ENCODE measurements around the gene UCP2. TPM values are rescaled to one million over a fixed set of nuclear protein-coding genes. Genes with fewer than 3 reads are reported as not detected.

UCP2 gene
- total and polyA plus RNA-seq, 2 experiments from 2014 or later, result 60.1 to 76.9 TPM

DNA sequence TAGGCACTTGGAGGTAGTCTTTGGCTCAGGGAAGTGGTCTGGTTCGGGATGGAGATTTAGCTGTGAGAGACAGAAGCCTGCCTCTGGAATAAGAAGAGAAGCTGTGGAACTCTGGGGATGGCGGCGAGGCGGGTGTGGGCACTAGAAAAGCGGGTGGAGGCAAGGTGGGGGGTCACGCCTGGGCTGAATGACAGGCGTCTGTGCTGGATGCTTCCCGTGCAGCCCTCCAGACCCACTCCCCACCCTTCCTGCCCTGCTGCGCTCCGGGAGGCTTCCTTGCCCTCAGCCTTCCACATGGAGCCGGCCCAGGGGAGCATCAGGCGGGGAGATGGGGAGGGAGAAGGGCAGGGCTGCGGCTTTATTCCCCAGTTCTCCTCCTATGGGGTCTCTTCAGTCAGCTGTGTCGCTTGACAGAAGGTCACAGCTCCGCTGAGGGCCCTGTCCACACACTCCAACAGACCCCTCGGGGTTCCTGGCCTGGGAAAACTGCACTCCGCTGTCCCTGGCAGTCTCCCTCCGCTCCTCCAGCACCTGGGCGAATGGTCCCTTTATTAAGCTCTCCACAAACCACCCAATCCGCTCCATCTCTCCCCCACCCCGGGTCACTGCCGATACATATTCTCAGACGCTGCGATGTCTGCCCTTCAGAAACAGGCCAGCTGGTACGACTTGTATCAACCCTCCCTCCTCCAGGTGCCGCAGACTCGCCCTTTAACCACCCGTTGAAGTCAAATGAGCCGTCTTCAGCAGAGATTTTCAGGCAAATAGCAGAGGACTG lies 25.6 kb downstream of the UCP2 start (continued):
- TF ChIP-seq, protein P1, sequence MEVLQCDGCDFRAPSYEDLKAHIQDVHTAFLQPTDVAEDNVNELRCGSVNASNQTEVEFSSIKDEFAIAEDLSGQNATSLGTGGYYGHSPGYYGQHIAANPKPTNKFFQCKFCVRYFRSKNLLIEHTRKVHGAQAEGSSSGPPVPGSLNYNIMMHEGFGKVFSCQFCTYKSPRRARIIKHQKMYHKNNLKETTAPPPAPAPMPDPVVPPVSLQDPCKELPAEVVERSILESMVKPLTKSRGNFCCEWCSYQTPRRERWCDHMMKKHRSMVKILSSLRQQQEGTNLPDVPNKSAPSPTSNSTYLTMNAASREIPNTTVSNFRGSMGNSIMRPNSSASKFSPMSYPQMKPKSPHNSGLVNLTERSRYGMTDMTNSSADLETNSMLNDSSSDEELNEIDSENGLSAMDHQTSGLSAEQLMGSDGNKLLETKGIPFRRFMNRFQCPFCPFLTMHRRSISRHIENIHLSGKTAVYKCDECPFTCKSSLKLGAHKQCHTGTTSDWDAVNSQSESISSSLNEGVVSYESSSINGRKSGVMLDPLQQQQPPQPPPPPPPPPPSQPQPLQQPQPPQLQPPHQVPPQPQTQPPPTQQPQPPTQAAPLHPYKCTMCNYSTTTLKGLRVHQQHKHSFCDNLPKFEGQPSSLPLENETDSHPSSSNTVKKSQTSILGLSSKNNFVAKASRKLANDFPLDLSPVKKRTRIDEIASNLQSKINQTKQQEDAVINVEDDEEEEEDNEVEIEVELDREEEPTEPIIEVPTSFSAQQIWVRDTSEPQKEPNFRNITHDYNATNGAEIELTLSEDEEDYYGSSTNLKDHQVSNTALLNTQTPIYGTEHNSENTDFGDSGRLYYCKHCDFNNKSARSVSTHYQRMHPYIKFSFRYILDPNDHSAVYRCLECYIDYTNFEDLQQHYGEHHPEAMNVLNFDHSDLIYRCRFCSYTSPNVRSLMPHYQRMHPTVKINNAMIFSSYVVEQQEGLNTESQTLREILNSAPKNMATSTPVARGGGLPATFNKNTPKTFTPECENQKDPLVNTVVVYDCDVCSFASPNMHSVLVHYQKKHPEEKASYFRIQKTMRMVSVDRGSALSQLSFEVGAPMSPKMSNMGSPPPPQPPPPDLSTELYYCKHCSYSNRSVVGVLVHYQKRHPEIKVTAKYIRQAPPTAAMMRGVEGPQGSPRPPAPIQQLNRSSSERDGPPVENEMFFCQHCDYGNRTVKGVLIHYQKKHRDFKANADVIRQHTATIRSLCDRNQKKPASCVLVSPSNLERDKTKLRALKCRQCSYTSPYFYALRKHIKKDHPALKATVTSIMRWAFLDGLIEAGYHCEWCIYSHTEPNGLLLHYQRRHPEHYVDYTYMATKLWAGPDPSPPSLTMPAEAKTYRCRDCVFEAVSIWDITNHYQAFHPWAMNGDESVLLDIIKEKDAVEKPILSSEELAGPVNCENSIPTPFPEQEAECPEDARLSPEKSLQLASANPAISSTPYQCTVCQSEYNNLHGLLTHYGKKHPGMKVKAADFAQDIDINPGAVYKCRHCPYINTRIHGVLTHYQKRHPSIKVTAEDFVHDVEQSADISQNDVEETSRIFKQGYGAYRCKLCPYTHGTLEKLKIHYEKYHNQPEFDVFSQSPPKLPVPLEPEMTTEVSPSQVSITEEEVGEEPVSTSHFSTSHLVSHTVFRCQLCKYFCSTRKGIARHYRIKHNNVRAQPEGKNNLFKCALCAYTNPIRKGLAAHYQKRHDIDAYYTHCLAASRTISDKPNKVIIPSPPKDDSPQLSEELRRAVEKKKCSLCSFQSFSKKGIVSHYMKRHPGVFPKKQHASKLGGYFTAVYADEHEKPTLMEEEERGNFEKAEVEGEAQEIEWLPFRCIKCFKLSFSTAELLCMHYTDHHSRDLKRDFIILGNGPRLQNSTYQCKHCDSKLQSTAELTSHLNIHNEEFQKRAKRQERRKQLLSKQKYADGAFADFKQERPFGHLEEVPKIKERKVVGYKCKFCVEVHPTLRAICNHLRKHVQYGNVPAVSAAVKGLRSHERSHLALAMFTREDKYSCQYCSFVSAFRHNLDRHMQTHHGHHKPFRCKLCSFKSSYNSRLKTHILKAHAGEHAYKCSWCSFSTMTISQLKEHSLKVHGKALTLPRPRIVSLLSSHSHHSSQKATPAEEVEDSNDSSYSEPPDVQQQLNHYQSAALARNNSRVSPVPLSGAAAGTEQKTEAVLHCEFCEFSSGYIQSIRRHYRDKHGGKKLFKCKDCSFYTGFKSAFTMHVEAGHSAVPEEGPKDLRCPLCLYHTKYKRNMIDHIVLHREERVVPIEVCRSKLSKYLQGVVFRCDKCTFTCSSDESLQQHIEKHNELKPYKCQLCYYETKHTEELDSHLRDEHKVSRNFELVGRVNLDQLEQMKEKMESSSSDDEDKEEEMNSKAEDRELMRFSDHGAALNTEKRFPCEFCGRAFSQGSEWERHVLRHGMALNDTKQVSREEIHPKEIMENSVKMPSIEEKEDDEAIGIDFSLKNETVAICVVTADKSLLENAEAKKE (CRISPR knock-in tag; IDR thresholded peaks at IDR 0.05), result no peak
- TF ChIP-seq EZH2 (IDR thresholded peaks at IDR 0.05; ENCODE audit: low read depth, unreplicated experiment) (no peak), JUNB (IDR thresholded peaks at IDR 0.05; ENCODE audit: unreplicated experiment) (no peak)

- H3K36me3 Mint-ChIP-seq (ENCODE audit: low read depth), result no peaks in the 10 kb centered on the region
- no peak for ATAC-seq
- H3K79me2 ChIP-seq (replicated peaks; ENCODE audit: insufficient read depth), result no peaks in the 10 kb centered on the region
- H3K4me2 ChIP-seq, result no peak overlapping the region
- no peaks in the 10 kb centered on the region for H3K9me2 ChIP-seq (ENCODE audit: insufficient read depth)
- H3F3A ChIP-seq (replicated peaks; ENCODE audit: low read depth), result no peaks in the 10 kb centered on the region
- H3K27ac Mint-ChIP-seq, result no peak overlapping the region
- H3K36me3 ChIP-seq (ENCODE audit: insufficient read depth), result no peaks in the 10 kb centered on the region
- H3K4me1 Mint-ChIP-seq, result no peaks in the 10 kb centered on the region; the same call in 1 of the 3 replicates
- no peak for DNase-seq (ENCODE audit: low spot score)
- H2AFZ ChIP-seq, result no peak overlapping the region
- no peak overlapping the region for H3K27ac ChIP-seq (ENCODE audit: low read depth)
- peaks cover 3% of the 10 kb centered on the region; the same call in 2 of the 3 replicates for H3K9me3 Mint-ChIP-seq
- peaks cover 10% of the 10 kb centered on the region for H3K27me3 Mint-ChIP-seq (ENCODE audit: insufficient read depth, low read depth, poor library complexity)
- H4K20me1 ChIP-seq (replicated peaks; ENCODE audit: insufficient read depth), result no peaks in the 10 kb centered on the region
- H3K4me3 ChIP-seq, result no peak overlapping the region
- H3K4me1 ChIP-seq (ENCODE audit: insufficient read depth), result peaks cover 3% of the 10 kb centered on the region; the same call in 1 of the 2 replicates
- no peaks in the 10 kb centered on the region for H3K27me3 ChIP-seq (ENCODE audit: insufficient read depth)
- H3K4me3 Mint-ChIP-seq, result no peak overlapping the region
- TF ChIP-seq JUNB (IDR thresholded peaks at IDR 0.05; ENCODE audit: unreplicated experiment) (no peak), ZNF331 (CRISPR knock-in tag; IDR thresholded peaks at IDR 0.05; ENCODE audit: low read depth) (no peak), EZH2phosphoT487 (IDR thresholded peaks at IDR 0.05; ENCODE audit: unreplicated experiment) (no peak), STAT1 (IDR thresholded peaks at IDR 0.05; ENCODE audit: unreplicated experiment) (no peak)
- TF ChIP-seq, protein P2, sequence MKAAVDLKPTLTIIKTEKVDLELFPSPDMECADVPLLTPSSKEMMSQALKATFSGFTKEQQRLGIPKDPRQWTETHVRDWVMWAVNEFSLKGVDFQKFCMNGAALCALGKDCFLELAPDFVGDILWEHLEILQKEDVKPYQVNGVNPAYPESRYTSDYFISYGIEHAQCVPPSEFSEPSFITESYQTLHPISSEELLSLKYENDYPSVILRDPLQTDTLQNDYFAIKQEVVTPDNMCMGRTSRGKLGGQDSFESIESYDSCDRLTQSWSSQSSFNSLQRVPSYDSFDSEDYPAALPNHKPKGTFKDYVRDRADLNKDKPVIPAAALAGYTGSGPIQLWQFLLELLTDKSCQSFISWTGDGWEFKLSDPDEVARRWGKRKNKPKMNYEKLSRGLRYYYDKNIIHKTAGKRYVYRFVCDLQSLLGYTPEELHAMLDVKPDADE (IDR thresholded peaks at IDR 0.05), result no peak
- TF ChIP-seq, protein P1 (CRISPR knock-in tag; IDR thresholded peaks at IDR 0.05), result no peak
These were observed 30.8 kb downstream of the UCP2 start for GRCh38 chr11:73951797-73952196.

Measured in GM23338 (cell line).